Spleen (tissue), 11 donors: ENCODE results near the gene DCAF15. TPM values are rescaled to one million over a fixed set of nuclear protein-coding genes. Genes with fewer than 3 reads are reported as not detected.

Experiments used
- DNase-seq: peaks from one replicate; pipeline ENCODE4 v3.0.0-alpha.2; 2020
- H3K27ac ChIP-seq, 8 donors: fragments of 200-600 bp; sonication (generic) in 7 of 8; 1 replicate in 4 of 8; 2 replicates in 4 of 8; pipeline versions ENCODE4 v1.5.0 to v1.8.0; 2016 to 2021; ENCODE audit warnings: inconsistent platforms in 4 of 8, mild to moderate bottlenecking in 4 of 8, moderate library complexity in 1 of 8
- H3K27me3 ChIP-seq, 7 donors: fragments of 200-600 bp; sonication (generic) in 6 of 7; replicated peaks in 1 of 7; 1 replicate in 4 of 7; 2 replicates in 3 of 7; pipeline versions ENCODE4 v1.5.0 to v1.8.0; 2016 to 2021; ENCODE audit warnings: inconsistent platforms in 3 of 7, mild to moderate bottlenecking in 1 of 7
- H3K36me3 ChIP-seq, 6 donors: fragments of 200-600 bp; sonication (generic) in 5 of 6; 1 replicate in 4 of 6; 2 replicates in 2 of 6; pipeline versions ENCODE4 v1.5.0 to v1.8.0; 2016 to 2021; ENCODE audit warnings: inconsistent platforms in 2 of 6
- H3K4me1 ChIP-seq, 6 donors: fragments of 200-600 bp; sonication (generic) in 5 of 6; 1 replicate in 3 of 6; 2 replicates in 3 of 6; pipeline versions ENCODE4 v1.5.0 to v1.8.0; 2016 to 2021; ENCODE audit warnings: inconsistent platforms in 3 of 6
- H3K4me3 ChIP-seq, 8 donors: fragments of 200-600 bp; sonication (generic) in 7 of 8; 1 replicate in 4 of 8; 2 replicates in 4 of 8; pipeline versions ENCODE4 v1.5.0 to v1.8.0; 2016 to 2021; ENCODE audit warnings: inconsistent platforms in 4 of 8, mild to moderate bottlenecking in 4 of 8, moderate library complexity in 2 of 8
- H3K9me3 ChIP-seq, 8 donors: fragments of 200-600 bp; sonication (generic) in 7 of 8; 1 replicate in 4 of 8; 2 replicates in 4 of 8; pipeline versions ENCODE4 v1.5.0 to v1.8.0; 2016 to 2021; ENCODE audit warnings: inconsistent platforms in 4 of 8
- CTCF ChIP-seq, 11 experiments: fragments of 200-600 bp in 7 of 11; fragments of 450-650 bp in 4 of 11; sonication (generic) in 4 of 11; IDR thresholded peaks in 8 of 11; conservative IDR thresholded peaks in 3 of 11; 1 replicate in 7 of 11; 2 replicates in 4 of 11; pipeline versions ENCODE4 v1.4.0 to v1.8.0; 2016 to 2021; ENCODE audit warnings: antibody characterized with exemption in 11 of 11, inconsistent platforms in 4 of 11, mild to moderate bottlenecking in 1 of 11
- POLR2A ChIP-seq, 3 donors: fragments of 450-650 bp; IDR thresholded peaks; one replicate each; pipeline ENCODE4 v1.5.1; 2017; ENCODE audit warnings: antibody characterized with exemption in 3 of 3, mild to moderate bottlenecking in 1 of 3
- POLR2AphosphoS5 ChIP-seq, 3 donors: sonication (generic); formaldehyde crosslinking; IDR thresholded peaks; one replicate each; pipeline ENCODE4 v1.5.1; 2017; ENCODE audit warnings: antibody characterized with exemption in 3 of 3
- WGBS, 5 donors: extraction: QIAGEN DNeasy Blood & Tissue Kit in 3 of 5; methylation state at CpG; one replicate each; pipeline versions ENCODE4 v1.1.5 to v1.1.7; 2013 to 2018; 5-methylcytosine and 5-hydroxymethylcytosine counted together
- intact Hi-C: fragments of 100-400 bp; cut with DNase I; formaldehyde crosslinking; loops from one replicate; pipeline ENCODE4 v1.15.0; 2023; ENCODE audit warnings: low total_unique reads
- polyA plus RNA-seq, 3 donors: library from polyadenylated mRNA; stranded (reverse); fragments of 200-250 nt; gene quantifications; one replicate each; pipeline ENCODE4 v1.2.1, GENCODE V29; 2013
- total RNA-seq, 7 donors: library from RNA; depleted of rRNA in 3 of 7; stranded (reverse); fragments of >200 nt in 3 of 7; fragmentation: NEBNext Ultra II Directional in 4 of 7; extraction: Animal tissue kit (Norgen Biotek cat#: 25700) in 4 of 7; gene quantifications; one replicate each; pipeline versions ENCODE4 v1.1.0 to v1.2.1, GENCODE V29; 2016 to 2021
- donor health status: healthy with polysubstance abuse.
- donor health status: DM: no; HTN: no; CAD: no; lungs with moderate emphysema.
- donor health status: DM: no; HTN: no; CAD: no.
- donor health status: Bipolar disorder and iron deficiency.
- donor health status: healthy.
- donor health status: DM: no; HTN: no; CAD: no.
- donor health status: DM: yes; HTN: yes; CAD: no.

Gene DCAF15
- total and polyA plus RNA-seq, 10 donors = 27.7 to 84.9 (median 46.2) TPM

- Histone ChIP-seq H3K27ac (peak overlapping the region in 2 of 8 donors; percentile 13 to 43), H3K36me3 (peaks cover 0 to 92% (median 57%) of the 10 kb centered on the region in 6 donors), H3K4me3 (no peak overlapping the region), H3K4me1 (peaks cover 0 to 14% (median 3%) of the 10 kb centered on the region in 6 donors), H3K27me3 (no peaks in the 10 kb centered on the region), H3K9me3 (peaks cover 0 to 5% (median 1%) of the 10 kb centered on the region in 8 donors)
- TF ChIP-seq POLR2AphosphoS5 (IDR thresholded peaks at IDR 0.05) (no peak), CTCF (IDR thresholded peaks at IDR 0.05 in 8 of 11, conservative IDR thresholded peaks at IDR 0.05 in 3 of 11) (no peak)
- WGBS, 5 donors = 79 to 93% (median 87%) methylated on average over 4 of the region's 4 CpGs
- intact Hi-C loops = no loop called here
- no peak for DNase-seq
Observed at GRCh38 chr19:13926010-13926409, 26.3 kb upstream of the DCAF15 start.

GRCh38 chr19:13926715-13927114 is 25.6 kb upstream of the DCAF15 start:
- Histone ChIP-seq H3K4me1 (peaks cover 0 to 14% (median 3%) of the 10 kb centered on the region in 6 donors), H3K27ac (peak overlapping the region in 3 of 8 donors; percentile 13 to 43 (median 20)), H3K36me3 (peaks cover 0 to 92% (median 52%) of the 10 kb centered on the region in 6 donors), H3K9me3 (no peaks in the 10 kb centered on the region), H3K27me3 (no peaks in the 10 kb centered on the region), H3K4me3 (no peak overlapping the region)
- WGBS, 5 donors = 57 to 92% (median 76%) methylated on average over 8 of the region's 8 CpGs
- TF ChIP-seq POLR2A (IDR thresholded peaks at IDR 0.05) (no peak), CTCF (IDR thresholded peaks at IDR 0.05 in 8 of 11, conservative IDR thresholded peaks at IDR 0.05 in 3 of 11) (no peak), POLR2AphosphoS5 (IDR thresholded peaks at IDR 0.05) (no peak)
- intact Hi-C loops = no loop called here
- DNase-seq = no peak

GRCh38 chr19:13929340-13929739 is 23.0 kb upstream of the DCAF15 start:
- intact Hi-C loops = no loop called here
- DNase-seq = no peak
- no peak overlapping the region for H3K27ac ChIP-seq
- 88 to 93% (median 90%) methylated on average over 5 to 12 of the region's 12 CpGs for WGBS, 5 donors
- TF ChIP-seq POLR2AphosphoS5 (IDR thresholded peaks at IDR 0.05) (peak in 1 of 3 donors; percentile 8), POLR2A (IDR thresholded peaks at IDR 0.05) (no peak), CTCF (IDR thresholded peaks at IDR 0.05 in 8 of 11, conservative IDR thresholded peaks at IDR 0.05 in 3 of 11) (no peak)
- peaks cover 0 to 68% (median 30%) of the 10 kb centered on the region in 6 donors for H3K36me3 ChIP-seq
- H3K4me3 ChIP-seq = no peak overlapping the region
- peaks cover 0 to 14% (median 0%) of the 10 kb centered on the region in 7 donors for H3K27me3 ChIP-seq
- H3K4me1 ChIP-seq = peaks cover 0 to 14% (median 3%) of the 10 kb centered on the region in 6 donors
- H3K9me3 ChIP-seq = no peaks in the 10 kb centered on the region

GRCh38 chr19:13929956-13930355 is 22.4 kb upstream of the DCAF15 start:
- no peaks in the 10 kb centered on the region for H3K9me3 ChIP-seq
- H3K27me3 ChIP-seq = peaks cover 0 to 14% (median 0%) of the 10 kb centered on the region in 7 donors
- DNase-seq = no peak
- no peak overlapping the region for H3K4me3 ChIP-seq
- H3K27ac ChIP-seq = no peak overlapping the region
- intact Hi-C loops = no loop called here
- no peak for TF ChIP-seq CTCF (IDR thresholded peaks at IDR 0.05 in 8 of 11, conservative IDR thresholded peaks at IDR 0.05 in 3 of 11)
- H3K4me1 ChIP-seq = peaks cover 0 to 14% (median 3%) of the 10 kb centered on the region in 6 donors
- peaks cover 0 to 62% (median 24%) of the 10 kb centered on the region in 6 donors for H3K36me3 ChIP-seq
- 82 to 97% (median 93%) methylated on average over 8 to 17 of the region's 17 CpGs for WGBS, 5 donors
